Loucy (cell line): Measurements from ENCODE around the gene SORCS2.

Experiments used
- H2AFZ ChIP-seq: fragments of 200-600 bp; sonication (generic); 2 replicates; pipeline ENCODE4 v1.6.0; 2016; ENCODE audit warnings: antibody characterized with exemption, mild to moderate bottlenecking, low read length, moderate library complexity
- H3F3A ChIP-seq: fragments of 200-600 bp; 2 replicates; pipeline ENCODE4 v1.6.0; 2016; ENCODE audit warnings: antibody characterized with exemption, low read depth, mild to moderate bottlenecking
- H3K27me3 ChIP-seq: fragments of 200-600 bp; sonication (generic); 2 replicates; pipeline ENCODE4 v1.6.1; 2014; ENCODE audit warnings: low read length, mild to moderate bottlenecking; ENCODE audit not compliant: insufficient read depth, poor library complexity, severe bottlenecking
- H3K36me3 ChIP-seq: fragments of 200-600 bp; sonication (generic); 2 replicates; pipeline ENCODE4 v1.6.1; 2016; ENCODE audit warnings: low read length; ENCODE audit not compliant: insufficient read depth
- H3K4me1 ChIP-seq: fragments of 200-600 bp; sonication (generic); 2 replicates; pipeline ENCODE4 v1.5.1; 2014; ENCODE audit warnings: low read length, mild to moderate bottlenecking; ENCODE audit not compliant: insufficient read depth, poor library complexity, severe bottlenecking
- H3K4me2 ChIP-seq: fragments of 200-600 bp; sonication (generic); 2 replicates; pipeline ENCODE4 v1.6.0; 2014; ENCODE audit warnings: antibody characterized with exemption, low read length, low read depth, mild to moderate bottlenecking; ENCODE audit not compliant: poor library complexity, severe bottlenecking
- H3K4me3 ChIP-seq: fragments of 200-600 bp; sonication (generic); 2 replicates; pipeline ENCODE4 v1.5.1; 2014; ENCODE audit warnings: low read length, mild to moderate bottlenecking, mixed read lengths; ENCODE audit not compliant: poor library complexity, severe bottlenecking
- H3K79me2 ChIP-seq: fragments of 200-600 bp; sonication (generic); 2 replicates; pipeline ENCODE4 v1.6.1; 2014; ENCODE audit warnings: low read length; ENCODE audit not compliant: insufficient read depth
- H3K9ac ChIP-seq: fragments of 200-600 bp; sonication (generic); 2 replicates; pipeline ENCODE4 v1.6.0; 2014; ENCODE audit warnings: mild to moderate bottlenecking, low read depth, low read length, moderate library complexity; ENCODE audit not compliant: poor library complexity, severe bottlenecking
- H3K9me2 ChIP-seq: fragments of 200-600 bp; sonication (generic); replicated peaks from 2 replicates; pipeline ENCODE4 v1.6.1; 2016; ENCODE audit warnings: low read depth, low read length, mixed read lengths
- H3K9me3 ChIP-seq: fragments of 200-600 bp; sonication (generic); 2 replicates; pipeline ENCODE4 v1.6.1; 2014; ENCODE audit warnings: mild to moderate bottlenecking, antibody characterized with exemption, low read length, low read depth; ENCODE audit not compliant: insufficient read depth
- H4K20me1 ChIP-seq: fragments of 200-600 bp; sonication (generic); 2 replicates; pipeline ENCODE4 v1.6.0; 2014; ENCODE audit warnings: antibody characterized with exemption, low read length, mild to moderate bottlenecking; ENCODE audit not compliant: insufficient read depth, poor library complexity, severe bottlenecking
- EZH2phosphoT487 ChIP-seq: fragments of 200-600 bp; IDR thresholded peaks from 2 replicates; pipeline ENCODE4 v1.6.1; 2018; ENCODE audit warnings: antibody characterized with exemption, mild to moderate bottlenecking, moderate library complexity, borderline replicate concordance
- TF ChIP-seq, protein P1 (sequence below): fragments of 200-600 bp; sonication (generic); conservative IDR thresholded peaks from 2 replicates; pipeline ENCODE4 v1.5.1; 2014; ENCODE audit warnings: mild to moderate bottlenecking, antibody characterized with exemption, low read length

SORCS2 gene

DNA sequence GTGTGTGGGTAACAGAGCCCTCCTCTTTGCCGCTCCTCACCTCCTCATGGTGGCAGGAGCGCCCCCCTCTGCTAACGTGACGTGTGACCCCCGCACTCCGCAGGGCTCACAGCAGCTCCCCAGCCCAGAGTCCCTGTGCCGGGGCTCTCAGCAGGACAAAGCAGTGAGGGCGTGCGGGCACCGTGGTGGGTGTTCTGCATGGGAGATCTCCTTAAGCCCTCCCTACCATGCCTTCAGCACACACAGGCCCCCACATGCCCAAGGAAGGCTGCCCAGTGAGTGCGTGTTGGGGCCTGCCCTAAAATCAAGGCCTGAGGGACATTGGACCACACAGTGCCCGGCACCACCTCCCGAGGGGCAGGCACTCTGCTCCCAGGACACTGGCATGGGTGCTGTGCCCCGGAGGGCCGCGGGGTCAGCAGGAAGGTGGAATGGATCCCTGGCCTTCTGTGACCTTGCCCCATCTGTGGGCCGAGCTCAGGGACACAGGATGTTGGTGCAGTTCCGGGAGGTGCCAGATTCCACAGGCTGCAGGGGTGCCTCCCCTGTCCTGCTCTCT is 232.3 kb downstream of the SORCS2 start:
- H3K4me3 ChIP-seq = no peak overlapping the region
- H3K27me3 ChIP-seq = no peaks in the 10 kb centered on the region
- H3K4me1 ChIP-seq = no peaks in the 10 kb centered on the region
- no peak for TF ChIP-seq EZH2phosphoT487
- TF ChIP-seq, protein P1, sequence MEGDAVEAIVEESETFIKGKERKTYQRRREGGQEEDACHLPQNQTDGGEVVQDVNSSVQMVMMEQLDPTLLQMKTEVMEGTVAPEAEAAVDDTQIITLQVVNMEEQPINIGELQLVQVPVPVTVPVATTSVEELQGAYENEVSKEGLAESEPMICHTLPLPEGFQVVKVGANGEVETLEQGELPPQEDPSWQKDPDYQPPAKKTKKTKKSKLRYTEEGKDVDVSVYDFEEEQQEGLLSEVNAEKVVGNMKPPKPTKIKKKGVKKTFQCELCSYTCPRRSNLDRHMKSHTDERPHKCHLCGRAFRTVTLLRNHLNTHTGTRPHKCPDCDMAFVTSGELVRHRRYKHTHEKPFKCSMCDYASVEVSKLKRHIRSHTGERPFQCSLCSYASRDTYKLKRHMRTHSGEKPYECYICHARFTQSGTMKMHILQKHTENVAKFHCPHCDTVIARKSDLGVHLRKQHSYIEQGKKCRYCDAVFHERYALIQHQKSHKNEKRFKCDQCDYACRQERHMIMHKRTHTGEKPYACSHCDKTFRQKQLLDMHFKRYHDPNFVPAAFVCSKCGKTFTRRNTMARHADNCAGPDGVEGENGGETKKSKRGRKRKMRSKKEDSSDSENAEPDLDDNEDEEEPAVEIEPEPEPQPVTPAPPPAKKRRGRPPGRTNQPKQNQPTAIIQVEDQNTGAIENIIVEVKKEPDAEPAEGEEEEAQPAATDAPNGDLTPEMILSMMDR = no peak
- H3K36me3 ChIP-seq = no peaks in the 10 kb centered on the region
- H3K4me2 ChIP-seq = no peak overlapping the region
- no peak overlapping the region for H3K9ac ChIP-seq
- H4K20me1 ChIP-seq = no peaks in the 10 kb centered on the region
- peaks cover 8% of the 10 kb centered on the region; the same call in 1 of the 2 replicates for H3K9me3 ChIP-seq
- no peaks in the 10 kb centered on the region for H3F3A ChIP-seq
- no peaks in the 10 kb centered on the region for H3K9me2 ChIP-seq
- no peaks in the 10 kb centered on the region for H3K79me2 ChIP-seq
- H2AFZ ChIP-seq = no peak overlapping the region

DNA sequence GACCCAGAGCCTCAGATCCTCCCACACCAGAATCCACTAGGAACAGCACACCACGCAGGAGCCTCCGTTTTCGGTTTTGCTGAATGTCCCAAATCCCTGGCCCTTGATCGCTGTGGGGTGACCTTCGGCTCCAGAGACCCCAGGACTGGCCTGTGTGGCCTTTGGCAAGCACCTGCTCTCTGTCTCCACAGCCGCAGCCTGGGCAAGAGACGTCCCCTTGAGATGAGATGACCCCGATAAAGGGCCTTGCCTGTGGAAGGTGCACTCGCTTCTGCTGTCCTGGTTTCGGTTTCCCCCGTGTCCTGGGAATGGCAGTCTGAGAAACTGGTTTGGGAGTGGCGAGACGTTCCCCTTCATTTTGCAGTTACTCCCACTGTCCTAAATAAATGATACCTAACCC is 232.8 kb downstream of the SORCS2 start:
- H3K9ac ChIP-seq = no peak overlapping the region
- no peaks in the 10 kb centered on the region for H3K4me1 ChIP-seq
- no peaks in the 10 kb centered on the region for H3K27me3 ChIP-seq
- no peaks in the 10 kb centered on the region for H3K9me2 ChIP-seq
- H4K20me1 ChIP-seq = no peaks in the 10 kb centered on the region
- H3K9me3 ChIP-seq = peaks cover 6% of the 10 kb centered on the region; the same call in 1 of the 2 replicates
- no peak overlapping the region for H3K4me2 ChIP-seq
- no peaks in the 10 kb centered on the region for H3K79me2 ChIP-seq
- no peak for TF ChIP-seq EZH2phosphoT487
- TF ChIP-seq, protein P1 = no peak
- H2AFZ ChIP-seq = no peak overlapping the region
- H3K4me3 ChIP-seq = no peak overlapping the region
- no peaks in the 10 kb centered on the region for H3F3A ChIP-seq
- H3K36me3 ChIP-seq = no peaks in the 10 kb centered on the region

DNA sequence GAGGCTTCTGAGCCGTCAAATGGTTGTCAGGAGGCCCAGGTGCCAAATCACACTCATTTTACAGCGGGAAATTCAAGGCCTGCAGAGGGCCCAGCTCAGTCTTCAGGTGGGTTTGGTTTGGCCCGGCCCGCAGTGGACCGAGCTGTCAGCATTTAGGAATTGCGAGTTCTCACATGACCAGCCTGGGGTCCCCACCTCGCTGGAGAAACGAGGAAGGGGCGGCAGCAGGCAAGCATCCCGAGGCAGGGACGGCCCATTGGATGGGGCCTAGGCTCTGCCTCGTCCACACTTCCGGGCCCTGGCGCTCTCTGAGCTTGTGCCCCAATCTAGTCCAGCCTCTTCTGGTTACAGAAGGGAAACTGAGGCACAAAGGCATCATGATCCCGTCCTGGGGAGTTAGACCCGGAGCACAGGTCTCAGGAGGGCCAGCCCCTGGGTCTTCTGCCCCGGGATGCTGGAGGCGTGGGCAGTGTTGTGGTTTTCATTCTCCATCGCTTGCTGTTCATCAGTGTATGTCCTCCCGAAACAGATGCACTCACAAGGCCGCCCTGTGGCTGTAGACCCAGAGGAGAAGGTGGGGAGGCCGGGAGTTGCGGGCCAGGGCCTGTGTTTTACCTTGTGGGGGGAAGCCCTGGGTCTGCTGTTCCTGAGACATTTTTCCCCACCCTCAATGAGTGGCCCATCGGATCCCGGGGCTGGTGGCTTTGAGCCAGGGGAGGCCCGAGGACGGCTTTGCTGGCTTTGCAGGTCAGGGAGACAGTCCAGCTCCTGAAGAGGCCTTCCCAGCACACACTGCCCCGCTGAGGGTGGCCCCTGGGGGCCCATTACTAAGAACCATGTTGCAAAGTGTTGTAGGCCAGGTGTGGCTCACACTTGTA is 233.5 kb downstream of the SORCS2 start:
- no peak overlapping the region for H2AFZ ChIP-seq
- H3K79me2 ChIP-seq = no peaks in the 10 kb centered on the region
- H3K4me3 ChIP-seq = no peak overlapping the region
- H3F3A ChIP-seq = no peaks in the 10 kb centered on the region
- H3K27me3 ChIP-seq = no peaks in the 10 kb centered on the region
- H3K4me2 ChIP-seq = no peak overlapping the region
- no peaks in the 10 kb centered on the region for H3K36me3 ChIP-seq
- H3K9ac ChIP-seq = no peak overlapping the region
- H3K4me1 ChIP-seq = no peaks in the 10 kb centered on the region
- peaks cover 6% of the 10 kb centered on the region; the same call in 1 of the 2 replicates for H3K9me3 ChIP-seq
- no peaks in the 10 kb centered on the region for H3K9me2 ChIP-seq
- H4K20me1 ChIP-seq = no peaks in the 10 kb centered on the region
- no peak for TF ChIP-seq EZH2phosphoT487
- TF ChIP-seq, protein P1 = no peak
